Loucy (cell line): ENCODE results near the gene KCNJ18.
"Not testable (repeated sequence)": the region's sequence is repeated elsewhere in the genome, so short reads cannot be mapped to it uniquely, and the experiment has no call there.

Source experiments
- H2AFZ ChIP-seq: fragments of 200-600 bp; sonication (generic); 2 replicates; pipeline ENCODE4 v1.6.0; 2016; ENCODE audit warnings: antibody characterized with exemption, mild to moderate bottlenecking, low read length, moderate library complexity
- H3F3A ChIP-seq: fragments of 200-600 bp; 2 replicates; pipeline ENCODE4 v1.6.0; 2016; ENCODE audit warnings: antibody characterized with exemption, low read depth, mild to moderate bottlenecking
- H3K27me3 ChIP-seq: fragments of 200-600 bp; sonication (generic); 2 replicates; pipeline ENCODE4 v1.6.1; 2014; ENCODE audit warnings: low read length, mild to moderate bottlenecking; ENCODE audit not compliant: insufficient read depth, poor library complexity, severe bottlenecking
- H3K36me3 ChIP-seq: fragments of 200-600 bp; sonication (generic); 2 replicates; pipeline ENCODE4 v1.6.1; 2016; ENCODE audit warnings: low read length; ENCODE audit not compliant: insufficient read depth
- H3K4me1 ChIP-seq: fragments of 200-600 bp; sonication (generic); 2 replicates; pipeline ENCODE4 v1.5.1; 2014; ENCODE audit warnings: low read length, mild to moderate bottlenecking; ENCODE audit not compliant: insufficient read depth, poor library complexity, severe bottlenecking
- H3K4me2 ChIP-seq: fragments of 200-600 bp; sonication (generic); 2 replicates; pipeline ENCODE4 v1.6.0; 2014; ENCODE audit warnings: antibody characterized with exemption, low read length, low read depth, mild to moderate bottlenecking; ENCODE audit not compliant: poor library complexity, severe bottlenecking
- H3K4me3 ChIP-seq: fragments of 200-600 bp; sonication (generic); 2 replicates; pipeline ENCODE4 v1.5.1; 2014; ENCODE audit warnings: low read length, mild to moderate bottlenecking, mixed read lengths; ENCODE audit not compliant: poor library complexity, severe bottlenecking
- H3K79me2 ChIP-seq: fragments of 200-600 bp; sonication (generic); 2 replicates; pipeline ENCODE4 v1.6.1; 2014; ENCODE audit warnings: low read length; ENCODE audit not compliant: insufficient read depth
- H3K9ac ChIP-seq: fragments of 200-600 bp; sonication (generic); 2 replicates; pipeline ENCODE4 v1.6.0; 2014; ENCODE audit warnings: mild to moderate bottlenecking, low read depth, low read length, moderate library complexity; ENCODE audit not compliant: poor library complexity, severe bottlenecking
- H3K9me2 ChIP-seq: fragments of 200-600 bp; sonication (generic); replicated peaks from 2 replicates; pipeline ENCODE4 v1.6.1; 2016; ENCODE audit warnings: low read depth, low read length, mixed read lengths
- H3K9me3 ChIP-seq: fragments of 200-600 bp; sonication (generic); 2 replicates; pipeline ENCODE4 v1.6.1; 2014; ENCODE audit warnings: mild to moderate bottlenecking, antibody characterized with exemption, low read length, low read depth; ENCODE audit not compliant: insufficient read depth
- H4K20me1 ChIP-seq: fragments of 200-600 bp; sonication (generic); 2 replicates; pipeline ENCODE4 v1.6.0; 2014; ENCODE audit warnings: antibody characterized with exemption, low read length, mild to moderate bottlenecking; ENCODE audit not compliant: insufficient read depth, poor library complexity, severe bottlenecking
- EZH2phosphoT487 ChIP-seq: fragments of 200-600 bp; IDR thresholded peaks from 2 replicates; pipeline ENCODE4 v1.6.1; 2018; ENCODE audit warnings: antibody characterized with exemption, mild to moderate bottlenecking, moderate library complexity, borderline replicate concordance
- TF ChIP-seq, protein P1 (sequence below): fragments of 200-600 bp; sonication (generic); conservative IDR thresholded peaks from 2 replicates; pipeline ENCODE4 v1.5.1; 2014; ENCODE audit warnings: mild to moderate bottlenecking, antibody characterized with exemption, low read length

KCNJ18 gene

GRCh38 chr17:21702521-21702920 lies 10.2 kb downstream of the KCNJ18 start:
- H4K20me1 ChIP-seq, result not testable (repeated sequence)

GRCh38 chr17:21702940-21703640 lies 10.8 kb downstream of the KCNJ18 start:
- not testable (repeated sequence) for H2AFZ ChIP-seq, H4K20me1 ChIP-seq, H3K4me2 ChIP-seq, H3K27me3 ChIP-seq, H3K79me2 ChIP-seq, H3F3A ChIP-seq, H3K9me2 ChIP-seq, H3K36me3 ChIP-seq, H3K9me3 ChIP-seq, H3K4me3 ChIP-seq, H3K9ac ChIP-seq, H3K4me1 ChIP-seq

More at GRCh38 chr17:21702521-21702920, 10.2 kb downstream of the KCNJ18 start:
- not testable (repeated sequence) for H3K4me2 ChIP-seq, H3K27me3 ChIP-seq, H3F3A ChIP-seq, H3K4me1 ChIP-seq, H3K36me3 ChIP-seq, H3K9me2 ChIP-seq, H3K79me2 ChIP-seq, H3K9me3 ChIP-seq, H2AFZ ChIP-seq, H3K9ac ChIP-seq, H3K4me3 ChIP-seq

DNA sequence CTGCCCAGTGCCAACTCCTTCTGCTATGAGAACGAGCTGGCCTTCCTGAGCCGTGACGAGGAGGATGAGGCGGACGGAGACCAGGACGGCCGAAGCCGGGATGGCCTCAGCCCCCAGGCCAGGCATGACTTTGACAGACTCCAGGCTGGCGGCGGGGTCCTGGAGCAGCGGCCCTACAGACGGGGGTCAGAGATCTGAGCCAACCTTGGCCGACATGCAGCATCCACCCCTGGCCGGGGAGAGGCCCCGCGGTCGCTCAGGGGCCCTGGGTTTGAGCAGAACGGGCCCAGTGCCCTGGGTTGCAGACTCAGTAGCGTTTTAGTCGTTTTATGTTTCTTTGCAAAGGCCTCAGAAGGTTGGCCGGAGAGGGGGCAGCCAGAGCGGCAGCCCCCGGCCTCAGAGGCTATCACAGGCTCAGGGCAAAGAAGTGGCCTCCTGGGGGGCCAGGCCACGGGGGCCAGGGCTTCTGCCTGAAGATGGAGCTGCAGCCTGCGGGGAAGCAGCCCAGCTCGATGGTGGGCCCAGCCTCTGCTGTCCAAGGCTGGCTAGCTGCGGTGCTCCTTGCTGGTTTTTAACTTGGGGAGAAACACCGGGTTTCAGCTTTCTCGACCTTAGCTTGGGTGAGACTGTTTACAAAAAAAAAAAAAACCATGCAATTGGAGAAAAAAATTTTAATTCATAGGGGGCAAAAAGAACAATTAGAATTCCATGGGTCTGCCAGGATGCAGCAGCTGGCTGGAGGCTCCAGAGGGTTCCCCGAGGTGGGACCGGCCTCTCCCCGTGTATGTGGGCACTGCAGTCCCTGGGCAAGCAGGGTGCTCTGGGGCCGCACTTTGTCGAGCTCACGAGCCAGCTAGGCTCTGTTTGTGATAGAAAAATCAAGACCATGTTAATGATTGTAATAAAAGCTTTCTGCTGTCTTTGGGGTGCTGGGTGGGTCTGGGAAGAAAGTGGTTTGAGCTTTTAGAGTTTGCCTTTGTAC lies 11.9 kb downstream of the KCNJ18 start:
- H3K9me3 ChIP-seq, H3F3A ChIP-seq, H3K79me2 ChIP-seq, H3K27me3 ChIP-seq, H3K36me3 ChIP-seq, H3K4me2 ChIP-seq, H3K9me2 ChIP-seq, H3K4me1 ChIP-seq, H3K4me3 ChIP-seq, H3K9ac ChIP-seq, H4K20me1 ChIP-seq, H2AFZ ChIP-seq: not testable (repeated sequence)

GRCh38 chr17:21705021-21705601 lies 12.8 kb downstream of the KCNJ18 start:
- H3K79me2 ChIP-seq, result no peaks in the 10 kb centered on the region
- H3K9me2 ChIP-seq, result no peaks in the 10 kb centered on the region
- TF ChIP-seq EZH2phosphoT487, result no peak
- TF ChIP-seq, protein P1, sequence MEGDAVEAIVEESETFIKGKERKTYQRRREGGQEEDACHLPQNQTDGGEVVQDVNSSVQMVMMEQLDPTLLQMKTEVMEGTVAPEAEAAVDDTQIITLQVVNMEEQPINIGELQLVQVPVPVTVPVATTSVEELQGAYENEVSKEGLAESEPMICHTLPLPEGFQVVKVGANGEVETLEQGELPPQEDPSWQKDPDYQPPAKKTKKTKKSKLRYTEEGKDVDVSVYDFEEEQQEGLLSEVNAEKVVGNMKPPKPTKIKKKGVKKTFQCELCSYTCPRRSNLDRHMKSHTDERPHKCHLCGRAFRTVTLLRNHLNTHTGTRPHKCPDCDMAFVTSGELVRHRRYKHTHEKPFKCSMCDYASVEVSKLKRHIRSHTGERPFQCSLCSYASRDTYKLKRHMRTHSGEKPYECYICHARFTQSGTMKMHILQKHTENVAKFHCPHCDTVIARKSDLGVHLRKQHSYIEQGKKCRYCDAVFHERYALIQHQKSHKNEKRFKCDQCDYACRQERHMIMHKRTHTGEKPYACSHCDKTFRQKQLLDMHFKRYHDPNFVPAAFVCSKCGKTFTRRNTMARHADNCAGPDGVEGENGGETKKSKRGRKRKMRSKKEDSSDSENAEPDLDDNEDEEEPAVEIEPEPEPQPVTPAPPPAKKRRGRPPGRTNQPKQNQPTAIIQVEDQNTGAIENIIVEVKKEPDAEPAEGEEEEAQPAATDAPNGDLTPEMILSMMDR, result no peak
- no peaks in the 10 kb centered on the region for H3K4me1 ChIP-seq
- no peak overlapping the region for H2AFZ ChIP-seq
- H3F3A ChIP-seq, result no peaks in the 10 kb centered on the region
- no peak overlapping the region for H3K9ac ChIP-seq
- no peaks in the 10 kb centered on the region for H3K36me3 ChIP-seq
- H3K4me2 ChIP-seq, result no peak overlapping the region
- peaks cover 9% of the 10 kb centered on the region; the same call in 1 of the 2 replicates for H3K9me3 ChIP-seq
- no peaks in the 10 kb centered on the region for H3K27me3 ChIP-seq
- no peaks in the 10 kb centered on the region for H4K20me1 ChIP-seq
- no peak overlapping the region for H3K4me3 ChIP-seq

DNA sequence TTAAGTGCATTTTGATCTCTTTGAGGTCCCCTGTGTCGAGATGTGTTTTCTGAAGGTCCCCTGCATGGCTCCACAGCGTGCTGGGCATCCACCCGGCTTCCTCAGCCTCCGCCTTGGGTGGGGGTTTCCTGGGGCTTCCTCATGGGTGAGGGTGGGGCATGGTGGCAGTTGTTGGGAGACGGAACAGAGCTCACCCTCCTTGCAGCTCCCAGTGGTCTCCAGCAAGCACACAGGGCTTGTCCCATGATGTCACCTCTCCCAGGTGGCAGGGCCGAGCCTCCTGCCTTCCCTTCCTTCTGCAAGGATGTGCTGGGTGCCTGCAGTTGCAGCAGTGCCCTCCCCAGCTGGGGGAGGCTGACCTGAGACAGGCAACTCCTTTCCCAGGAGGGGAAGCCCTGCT lies 13.4 kb downstream of the KCNJ18 start:
- H3K4me3 ChIP-seq, H4K20me1 ChIP-seq, H3K9me2 ChIP-seq, H2AFZ ChIP-seq, H3F3A ChIP-seq, H3K9me3 ChIP-seq, H3K4me2 ChIP-seq, H3K36me3 ChIP-seq, H3K79me2 ChIP-seq, H3K27me3 ChIP-seq, H3K9ac ChIP-seq, H3K4me1 ChIP-seq: not testable (repeated sequence)

DNA sequence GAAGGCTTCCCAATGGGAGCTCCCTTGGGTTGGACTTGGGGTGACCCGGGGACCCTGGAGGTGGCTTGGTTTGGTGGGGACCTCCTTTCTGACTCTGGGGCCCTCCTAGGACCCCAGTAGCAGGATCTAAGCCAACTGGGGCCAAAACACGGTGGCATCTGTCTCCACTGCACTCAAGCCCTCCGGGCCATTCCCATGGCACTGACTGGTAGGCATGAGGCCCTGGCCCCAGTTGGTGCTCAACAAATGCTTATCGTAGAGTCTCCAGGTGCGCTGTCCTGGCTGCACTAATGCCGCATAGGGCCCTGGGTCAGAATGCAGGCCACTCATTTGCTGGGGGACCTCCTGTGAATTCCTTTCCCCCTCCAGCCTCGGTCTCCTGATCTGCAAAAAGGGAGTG lies 14.2 kb downstream of the KCNJ18 start:
- H3F3A ChIP-seq, H2AFZ ChIP-seq, H3K9me2 ChIP-seq, H3K4me1 ChIP-seq, H3K36me3 ChIP-seq, H3K79me2 ChIP-seq, H3K9me3 ChIP-seq, H4K20me1 ChIP-seq, H3K9ac ChIP-seq, H3K4me3 ChIP-seq, H3K27me3 ChIP-seq, H3K4me2 ChIP-seq: not testable (repeated sequence)
